HG02623 (cell line): ENCODE measurements around the gene PACSIN2.

Source experiments
- ATAC-seq: cut with Tn5 transposase; IDR thresholded peaks from one replicate; pipeline ENCODE4 v1.9.1; 2021; ENCODE audit warnings: moderate library complexity; ENCODE audit not compliant: unreplicated experiment

PACSIN2 gene

DNA sequence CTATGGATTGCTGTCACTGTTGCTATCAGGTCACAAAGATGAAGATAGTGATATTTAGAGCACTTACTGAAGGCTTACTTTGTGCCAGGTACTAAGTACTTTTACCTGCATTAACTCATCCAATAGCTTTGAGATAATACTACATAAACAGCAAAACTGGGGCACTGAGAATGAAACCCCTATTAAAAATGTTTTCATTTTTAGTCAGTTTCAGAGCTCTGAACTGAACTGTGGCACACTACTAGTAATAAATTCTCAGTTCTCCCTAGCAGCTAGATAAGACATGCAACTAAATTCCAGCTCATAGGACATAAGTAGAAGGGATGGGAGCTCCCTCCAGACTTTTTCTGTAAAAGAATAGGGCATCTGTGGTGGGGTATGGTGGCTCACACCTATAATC, 181.8 kb downstream of the PACSIN2 start:
- no peak for ATAC-seq

DNA sequence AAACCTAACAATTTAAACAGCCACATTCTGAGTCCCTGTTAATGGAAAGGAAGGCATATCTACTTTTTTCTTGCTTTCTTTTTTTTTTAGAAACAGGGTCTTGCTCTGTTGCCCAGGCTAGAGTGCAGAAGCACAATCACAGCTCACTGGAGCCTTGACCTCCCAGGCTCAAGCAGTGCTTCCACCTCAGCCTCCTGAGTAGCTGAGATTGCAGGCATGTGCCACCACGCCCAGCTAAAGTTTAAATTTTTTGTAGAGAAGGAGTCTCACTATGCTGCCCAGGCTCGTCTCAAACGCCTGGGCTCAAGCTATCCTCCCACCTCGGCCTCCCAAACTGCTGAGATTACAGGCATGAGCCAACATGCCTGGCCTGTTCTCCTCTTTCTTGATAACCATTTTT, 183.2 kb downstream of the PACSIN2 start:
- no peak for ATAC-seq

DNA sequence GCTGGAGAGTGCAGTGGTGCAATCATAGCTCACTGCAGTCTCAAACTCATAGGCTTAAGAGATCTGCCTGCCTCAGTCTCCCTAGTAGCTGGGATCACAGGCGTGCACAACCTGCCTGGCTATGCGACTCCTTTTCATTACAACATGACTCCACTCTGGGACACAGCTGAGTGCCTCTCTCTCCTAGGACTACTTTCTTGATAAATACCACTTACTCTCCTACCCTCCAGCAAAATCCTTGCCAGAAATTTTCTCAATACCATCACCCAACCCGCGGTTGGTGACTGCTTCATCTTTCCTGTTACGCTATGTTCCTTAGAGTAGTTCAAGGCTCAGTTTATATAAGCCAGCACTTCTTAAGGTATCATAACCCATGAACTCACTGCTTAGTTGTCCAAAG, 184.8 kb downstream of the PACSIN2 start:
- ATAC-seq, result no peak

DNA sequence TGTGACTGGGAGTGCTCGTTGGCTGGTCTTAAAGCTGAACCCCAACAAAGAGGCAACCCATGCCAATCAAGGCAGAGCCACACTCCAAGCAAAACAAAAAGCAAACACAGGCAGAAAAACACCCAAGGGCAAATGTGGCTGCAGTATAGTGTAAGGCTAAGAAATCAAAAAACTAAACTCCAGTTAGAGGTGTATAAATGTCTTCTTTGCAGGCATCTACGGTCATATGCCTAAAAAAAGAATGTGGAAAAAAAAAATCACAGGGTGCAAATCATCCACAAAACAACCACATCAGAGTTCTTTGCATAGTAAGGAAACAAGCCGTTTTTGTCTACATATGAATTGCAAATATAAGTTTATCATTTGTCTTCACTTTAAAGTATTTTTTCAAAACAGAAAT, 185.6 kb downstream of the PACSIN2 start:
- no peak for ATAC-seq

DNA sequence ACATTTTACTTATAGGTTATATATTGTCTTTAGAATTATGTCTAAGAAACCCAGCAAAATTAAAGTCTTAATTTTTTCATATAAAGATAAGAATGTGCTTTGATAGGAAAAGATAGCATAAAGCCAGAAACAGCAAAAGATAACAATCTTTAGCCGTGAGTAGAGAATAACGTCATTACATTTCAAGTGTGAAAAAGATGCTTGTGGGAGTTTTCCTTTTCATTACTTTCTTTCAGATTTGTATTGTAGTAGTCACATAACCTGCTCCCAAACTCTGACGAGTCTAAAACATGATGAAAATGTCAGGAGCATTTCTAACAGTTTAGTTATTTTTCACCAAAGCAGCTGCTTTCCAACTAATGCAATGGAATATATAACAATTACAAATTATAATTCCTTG, 189.2 kb downstream of the PACSIN2 start:
- no peak for ATAC-seq

DNA sequence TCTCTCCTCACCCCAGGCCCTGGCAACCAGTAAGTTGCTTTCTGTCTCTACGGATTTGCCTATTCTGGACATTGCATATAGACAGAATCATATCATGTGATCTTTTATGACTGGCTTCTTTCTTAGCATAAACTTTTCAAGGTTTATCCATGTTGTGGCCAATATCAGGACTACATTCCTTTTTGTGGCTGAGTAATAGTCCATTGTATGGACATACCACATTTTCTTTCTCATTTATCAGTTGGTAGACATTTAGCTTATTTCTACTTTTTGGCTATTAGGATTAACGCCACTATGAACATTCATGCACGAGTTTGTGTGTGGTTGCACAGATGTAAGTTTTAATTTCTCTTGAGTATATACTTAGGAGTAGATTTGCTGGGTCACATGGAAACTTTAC, 193.6 kb downstream of the PACSIN2 start:
- no peak for ATAC-seq

DNA sequence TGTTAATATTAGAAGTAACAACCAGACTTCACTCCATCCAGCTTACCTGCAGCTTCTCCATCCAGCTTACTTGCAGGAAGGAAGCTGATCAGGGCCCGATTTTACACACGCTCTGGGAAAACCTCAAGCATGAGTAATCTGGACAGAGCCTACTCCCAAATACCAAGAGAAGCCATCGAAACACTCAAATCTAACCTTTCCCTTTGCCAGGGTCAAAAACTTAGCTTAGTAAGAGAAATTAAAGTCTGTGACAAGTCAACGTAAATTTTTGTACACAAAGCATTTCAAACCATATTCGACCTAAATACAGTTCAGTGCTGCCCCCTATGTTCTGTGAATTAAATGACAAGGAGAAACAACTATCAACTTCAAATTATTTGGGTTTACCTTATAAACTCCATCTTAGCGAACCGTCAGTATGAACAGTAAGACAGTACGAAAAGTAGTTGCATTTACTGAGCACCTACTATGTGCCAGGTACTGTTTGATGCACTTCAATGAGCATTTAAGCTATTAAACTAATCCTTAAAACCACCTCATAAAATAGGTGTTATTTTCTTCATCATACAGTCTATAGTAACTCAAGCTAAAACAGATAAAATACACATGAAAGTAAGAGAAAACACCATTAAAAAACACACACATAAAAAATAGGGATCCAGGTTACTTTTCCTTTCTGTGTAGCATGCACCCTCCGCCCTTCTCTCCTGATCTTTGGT, 194.7 kb downstream of the PACSIN2 start:
- ATAC-seq, result no peak
